K562 (cell line): ENCODE measurements around the gene AEN. TPM values are rescaled to one million over a fixed set of nuclear protein-coding genes. Genes with fewer than 3 reads are reported as not detected.

Source experiments
- ATAC-seq: fragments of 200-7000 bp; cut with Tn5 transposase; 3 replicates; pipeline ENCODE4 v1.9.1; 2020; ENCODE audit warnings: moderate library complexity
- BruUV-seq: library from RNA; stranded (reverse); fragments of 400-500 nt; replicated peaks from 2 replicates; lab custom pipeline; 2021; lab: Mats Ljungman, UMichigan
- CTCF ChIA-PET: fragments of 300-600 bp; formaldehyde crosslinking; extraction: SDS; loops from one replicate; lab custom pipeline; 2021; ENCODE audit warnings: low intra/inter-chr PET ratio; lab: Yijun Ruan, JAX
- POLR2A ChIA-PET: fragments of 300-600, 350-650 bp; sonication (Branson Sonifier 250); formaldehyde crosslinking; extraction: SDS; loops from one replicate; lab custom pipeline; 2021; ENCODE audit warnings: antibody characterized with exemption, inconsistent platforms; lab: Yijun Ruan, JAX
- DNase-seq, 4 experiments: peaks; one replicate each; pipeline versions ENCODE4 v3.0.0 to v3.0.0-alpha.2; 2011 to 2018; ENCODE audit warnings: low spot score in 3 of 4, mixed read lengths in 3 of 4; ENCODE audit errors: extremely low read depth in 1 of 4
- FAIRE-seq: peaks from 2 replicates; lab custom pipeline; 2011; peaks lifted over from hg19 to GRCh38; lab: Jason Lieb, UNC
- H2AFZ ChIP-seq: 2 replicates; pipeline ENCODE4 v1.6.0; 2011; ENCODE audit warnings: low read depth, low read length, control low read depth, inconsistent platforms
- H3K27ac ChIP-seq: fragments of 200-600 bp; 3 replicates; pipeline ENCODE4 v1.8.0; 2011; ENCODE audit warnings: low read depth, mild to moderate bottlenecking, control low read depth, inconsistent platforms, low read length, moderate library complexity, mixed read lengths; ENCODE audit errors: extremely low read depth
- H3K27me3 ChIP-seq, 2 experiments: fragments of 300-600 bp in 1 of 2; 2 replicates in 1 of 2; 3 replicates in 1 of 2; pipeline versions ENCODE4 v1.6.0 to v1.8.0; 2011; ENCODE audit warnings: inconsistent platforms in 2 of 2, low read length in 2 of 2, mild to moderate bottlenecking in 1 of 2, mixed read lengths in 1 of 2, moderate library complexity in 1 of 2; ENCODE audit not compliant: control insufficient read depth in 2 of 2, insufficient read depth in 2 of 2
- H3K36me3 ChIP-seq: fragments of 300-600 bp; 3 replicates; pipeline ENCODE4 v1.8.0; 2011; ENCODE audit warnings: mild to moderate bottlenecking, low read length, inconsistent platforms; ENCODE audit not compliant: control insufficient read depth, insufficient read depth
- H3K4me1 ChIP-seq, 2 experiments: fragments of 200-600 bp in 1 of 2; replicated peaks in 1 of 2; 2 replicates in 1 of 2; 3 replicates in 1 of 2; pipeline versions ENCODE4 v1.5.1 to v1.8.0; 2011; ENCODE audit warnings: inconsistent platforms in 2 of 2, low read length in 2 of 2, mild to moderate bottlenecking in 1 of 2, mixed read lengths in 1 of 2, moderate library complexity in 1 of 2; ENCODE audit not compliant: control insufficient read depth in 2 of 2, insufficient read depth in 2 of 2
- H3K4me2 ChIP-seq: 2 replicates; pipeline ENCODE4 v1.6.1; 2011; ENCODE audit warnings: low read length, control low read depth, inconsistent platforms, mixed read lengths; ENCODE audit not compliant: insufficient read depth
- H3K4me3 ChIP-seq: fragments of 200-600 bp; sonication (generic), shearing (Covaris generic); 2 replicates; pipeline ENCODE4 v1.5.1; 2016; ENCODE audit warnings: control low read depth, inconsistent platforms
- H3K79me2 ChIP-seq: fragments of 200-600 bp; 3 replicates; pipeline ENCODE4 v1.8.0; 2011; ENCODE audit warnings: low read length, inconsistent platforms; ENCODE audit not compliant: control insufficient read depth, insufficient read depth
- H3K9ac ChIP-seq, 2 experiments: 2 replicates each; pipeline versions ENCODE4 v1.6.0 to v1.6.1; 2011; ENCODE audit warnings: low read depth in 2 of 2, low read length in 2 of 2, control low read depth in 1 of 2, inconsistent platforms in 1 of 2, mild to moderate bottlenecking in 1 of 2, mixed read lengths in 1 of 2; ENCODE audit not compliant: insufficient read depth in 1 of 2
- H3K9me1 ChIP-seq: one replicate; pipeline ENCODE4 v1.6.0; 2011; ENCODE audit warnings: inconsistent platforms, mild to moderate bottlenecking, low read length, moderate library complexity; ENCODE audit not compliant: control insufficient read depth, insufficient read depth
- H3K9me3 ChIP-seq: replicated peaks from 2 replicates; pipeline ENCODE4 v1.5.1; 2011; ENCODE audit warnings: low read depth, low read length, inconsistent platforms; ENCODE audit not compliant: control insufficient read depth, insufficient read depth
- H4K20me1 ChIP-seq: replicated peaks from 2 replicates; pipeline ENCODE4 v1.6.1; 2011; ENCODE audit warnings: low read length, inconsistent platforms, mixed read lengths; ENCODE audit not compliant: control insufficient read depth, insufficient read depth
- DLX4 ChIP-seq: fragments of 250-450 bp; sonication (Bioruptor Pico); IDR thresholded peaks from 2 replicates; pipeline ENCODE4 v1.6.1; 2021; ENCODE audit warnings: mild to moderate bottlenecking
- MTA1 ChIP-seq: fragments of 450-650 bp; IDR thresholded peaks from 2 replicates; pipeline ENCODE4 v1.6.1; 2017; ENCODE audit warnings: borderline replicate concordance
- SNIP1 ChIP-seq: fragments of 450-650 bp; IDR thresholded peaks from 2 replicates; pipeline ENCODE4 v1.7.1; 2017; ENCODE audit warnings: low read depth, mild to moderate bottlenecking
- ZNF408 ChIP-seq: fragments of 250-450 bp; sonication (Bioruptor Pico); IDR thresholded peaks from 2 replicates; pipeline ENCODE4 v1.4.0; 2020; ENCODE audit warnings: low read depth, mild to moderate bottlenecking, moderate library complexity
- WGBS: fragments of 100-300 bp; shearing (Covaris generic); methylation state at CpG from one replicate; pipeline ENCODE4 v1.1.6; 2016; ENCODE audit warnings: low coverage, mixed read lengths; ENCODE audit not compliant: insufficient coverage; ENCODE audit errors: missing lambda C conversion rate; 5-methylcytosine and 5-hydroxymethylcytosine counted together
- in situ Hi-C: fragments of 300-500 bp; cut with MboI; formaldehyde crosslinking; loops from 4 replicates; pipeline ENCODE4 v1.15.0; 2018; ENCODE audit warnings: inconsistent platforms, mixed read lengths
- intact Hi-C: fragments of 100-400 bp; cut with micrococcal nuclease; formaldehyde crosslinking; loops from 2 replicates; pipeline ENCODE4 v1.14.2; 2022
- polyA plus RNA-seq, 8 experiments: library from polyadenylated mRNA; depleted of rRNA in 4 of 8; stranded (reverse) in 5 of 8; unstranded in 3 of 8; fragments of >200 nt; fragmentation: Nextera tagmentation in 2 of 8; fragmentation: Illumina TruSeq in 1 of 8; extraction: Ambion mirVana in 2 of 8; extraction: Trizol in 1 of 8; gene quantifications; 2 replicates each; pipeline versions ENCODE4 v1.2.1 to v1.2.3, GENCODE V29; 2011 to 2014; ENCODE audit warnings: inconsistent platforms in 1 of 8, missing spikeins in 1 of 8
- total RNA-seq, 7 experiments: library from RNA; depleted of rRNA in 6 of 7; stranded (reverse); fragments of >200 nt in 6 of 7; fragmentation: Illumina TruSeq in 2 of 7; extraction: Trizol in 2 of 7; gene quantifications; 2 replicates each; pipeline versions ENCODE4 v1.2.1 to v1.2.3, GENCODE V29; 2011 to 2021; ENCODE audit warnings: low replicate concordance in 1 of 7

AEN gene
- total and polyA plus RNA-seq, 9 of the 15 experiments (the other 6 are each of a cell fraction or from before 2014, with no cell fraction given), result 9.0 to 51.0 (median 32.8) TPM

- DNase-seq (no peak), ATAC-seq (no peak), FAIRE-seq (no peak)
- in situ Hi-C loops (loop anchor here (5.0 kb wide), 1 partner anchor 142 kb away; no protein-coding TSS in a partner anchor), intact Hi-C loops (no loop called here)
- H3K79me2 ChIP-seq, result peaks cover 42% of the 10 kb centered on the region
- H3K27me3 ChIP-seq, result no peaks in the 10 kb centered on the region
- POLR2A ChIA-PET, result no interaction called here
- H4K20me1 ChIP-seq, result peaks cover 22% of the 10 kb centered on the region
- peaks cover 21% of the 10 kb centered on the region for H3K36me3 ChIP-seq
- no peak for TF ChIP-seq MTA1
- TF ChIP-seq ZNF408, result no peak
- no peak for TF ChIP-seq DLX4 (CRISPR knock-in tag)
- TF ChIP-seq SNIP1, result no peak
- no peak overlapping the region for H3K27ac ChIP-seq
- H3K4me2 ChIP-seq, result no peak overlapping the region
- 52% methylated on average over 2 of the region's 2 CpGs for WGBS
- no TSS peak for BruUV-seq
- H3K9me3 ChIP-seq, result no peaks in the 10 kb centered on the region
- H3K4me1 ChIP-seq, result peaks cover 14 to 20% of the 10 kb centered on the region in 2 experiments; a peak in 4 of 5 replicates
- no peaks in the 10 kb centered on the region for H3K9me1 ChIP-seq
- CTCF ChIA-PET, result no interaction called here
- no peak overlapping the region for H3K9ac ChIP-seq
- peak overlapping the region; percentile 82 for H2AFZ ChIP-seq
- no peak overlapping the region for H3K4me3 ChIP-seq
Measured at GRCh38 chr15:88619796-88620195, 1.3 kb upstream of the AEN start.
